ENCODE data around the gene DNAAF5.

DNA sequence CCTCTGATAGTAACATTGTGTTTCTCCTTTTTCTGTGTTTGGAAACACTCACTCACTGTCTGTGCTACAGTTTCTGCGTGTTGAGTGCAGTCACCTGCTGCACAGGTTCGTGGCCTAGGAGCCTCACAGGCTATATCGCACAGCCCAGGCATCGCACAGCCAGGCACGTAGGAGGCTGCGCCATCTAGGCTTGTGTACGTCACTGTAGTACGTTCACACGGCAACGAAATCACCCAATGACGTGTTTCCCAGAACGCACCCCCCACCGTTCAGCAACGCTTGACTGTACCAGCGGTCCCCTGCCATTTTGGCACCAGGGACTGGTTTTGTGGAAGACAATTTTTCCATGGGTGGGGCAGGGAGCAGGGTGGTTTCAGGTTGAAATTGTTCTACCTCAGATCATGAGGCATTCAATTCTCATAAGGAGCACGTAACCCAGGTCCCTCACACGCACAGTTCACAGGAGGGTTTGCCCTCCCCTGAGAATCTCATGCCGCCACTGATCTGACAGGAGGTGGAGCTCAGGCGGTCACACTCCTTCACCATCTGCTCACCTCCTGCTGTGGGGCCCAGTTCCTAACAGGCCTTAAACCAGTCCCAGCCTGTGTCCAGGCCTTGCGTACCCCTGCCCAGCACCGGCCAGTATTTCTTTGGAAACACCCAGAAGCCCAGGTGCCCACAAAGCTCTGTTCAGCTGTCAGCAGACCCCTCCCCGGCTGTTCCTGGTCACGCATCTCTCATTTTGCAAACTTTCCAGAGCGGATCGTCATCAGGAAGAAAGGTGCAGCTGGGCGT lies 23.8 kb downstream of the DNAAF5 start:
- no peak for TF ChIP-seq CTCF (IDR thresholded peaks at IDR 0.05)
- no peak for TF ChIP-seq POLR2AphosphoS5 (IDR thresholded peaks at IDR 0.05)
